GM23248 (cell line): ENCODE results near the gene UFD1. TPM values are rescaled to one million over a fixed set of nuclear protein-coding genes. Genes with fewer than 3 reads are reported as not detected.

Source experiments
- DNase-seq: peaks from one replicate; pipeline ENCODE4 v3.0.0-alpha.2; 2015
- H2AFZ ChIP-seq: fragments of 200-600 bp; sonication (generic); 2 replicates; pipeline ENCODE4 v1.6.1; 2016; ENCODE audit warnings: antibody characterized with exemption
- H3F3A ChIP-seq: fragments of 200-600 bp; sonication (generic); 2 replicates; pipeline ENCODE4 v1.6.1; 2016; ENCODE audit warnings: mild to moderate bottlenecking, antibody characterized with exemption, mixed run types; ENCODE audit not compliant: insufficient read depth
- H3K27ac ChIP-seq: fragments of 200-600 bp; sonication (generic); 2 replicates; pipeline ENCODE4 v1.5.1; 2016; ENCODE audit warnings: mild to moderate bottlenecking
- H3K27me3 ChIP-seq: fragments of 200-600 bp; sonication (generic); replicated peaks from 2 replicates; pipeline ENCODE4 v1.6.1; 2016; ENCODE audit warnings: mild to moderate bottlenecking; ENCODE audit not compliant: insufficient read depth
- H3K36me3 ChIP-seq: fragments of 200-600 bp; sonication (generic); 2 replicates; pipeline ENCODE4 v1.6.1; 2016; ENCODE audit warnings: low read depth, mild to moderate bottlenecking
- H3K4me1 ChIP-seq: fragments of 200-600 bp; sonication (generic); 2 replicates; pipeline ENCODE4 v1.6.1; 2016; ENCODE audit warnings: mild to moderate bottlenecking; ENCODE audit not compliant: insufficient read depth
- H3K4me2 ChIP-seq: fragments of 200-600 bp; sonication (generic); one replicate; pipeline ENCODE4 v1.6.1; 2016; ENCODE audit warnings: mild to moderate bottlenecking; ENCODE audit not compliant: unreplicated experiment
- H3K4me3 ChIP-seq: fragments of 200-600 bp; sonication (generic); 2 replicates; pipeline ENCODE4 v1.5.1; 2016; ENCODE audit warnings: mild to moderate bottlenecking
- H3K79me2 ChIP-seq: fragments of 200-600 bp; sonication (generic); 2 replicates; pipeline ENCODE4 v1.6.1; 2016; ENCODE audit warnings: mild to moderate bottlenecking; ENCODE audit not compliant: insufficient read depth
- H3K9ac ChIP-seq: fragments of 200-600 bp; sonication (generic); 2 replicates; pipeline ENCODE4 v1.6.1; 2016; ENCODE audit warnings: mild to moderate bottlenecking
- H3K9me2 ChIP-seq: fragments of 200-600 bp; sonication (generic); 2 replicates; pipeline ENCODE4 v1.6.1; 2016; ENCODE audit warnings: mixed run types, mild to moderate bottlenecking, moderate library complexity; ENCODE audit not compliant: insufficient read depth
- H3K9me3 ChIP-seq: fragments of 200-600 bp; sonication (generic); one replicate; pipeline ENCODE4 v1.6.1; 2017; ENCODE audit warnings: low read depth
- H4K20me1 ChIP-seq: fragments of 200-600 bp; sonication (generic); 2 replicates; pipeline ENCODE4 v1.6.0; 2016; ENCODE audit not compliant: insufficient read depth
- EZH2 ChIP-seq: fragments of 200-600 bp; sonication (generic); IDR thresholded peaks from 2 replicates; pipeline ENCODE4 v1.6.1; 2018; ENCODE audit warnings: antibody characterized with exemption, mild to moderate bottlenecking; ENCODE audit not compliant: insufficient read depth, poor library complexity, severe bottlenecking
- EZH2phosphoT487 ChIP-seq: fragments of 200-600 bp; sonication (generic); IDR thresholded peaks from 2 replicates; pipeline ENCODE4 v1.6.1; 2018; ENCODE audit warnings: antibody characterized with exemption, moderate library complexity, mild to moderate bottlenecking, low read depth; ENCODE audit not compliant: insufficient read depth
- WGBS, 2 experiments: methylation state at CpG; one replicate each; pipeline ENCODE4 v1.1.6; 2015 to 2017; ENCODE audit warnings: low lambda C conversion rate in 2 of 2, low coverage in 1 of 2; ENCODE audit errors: missing lambda C conversion rate in 2 of 2; 5-methylcytosine and 5-hydroxymethylcytosine counted together
- in situ Hi-C: fragments of 300-500 bp; cut with MboI; formaldehyde crosslinking; loops from 2 replicates; pipeline ENCODE4 v1.15.0; 2020
- polyA plus RNA-seq: library from polyadenylated mRNA; unstranded; fragments of >200 nt; fragmentation: Nextera tagmentation; extraction: Ambion mirVana; gene quantifications from 2 replicates; pipeline ENCODE4 v1.2.1, GENCODE V29; 2016
- total RNA-seq: library from RNA; depleted of rRNA; stranded (reverse); fragments of >200 nt; shearing (Covaris generic); gene quantifications from 2 replicates; pipeline ENCODE4 v1.2.3, GENCODE V29; 2014

Gene UFD1
- total and polyA plus RNA-seq, 2 experiments from 2014 or later = 55.2 to 117 TPM

GRCh38 chr22:19490628-19491230 lies 11.7 kb upstream of the UFD1 start:
- H2AFZ ChIP-seq = no peak overlapping the region
- H3K4me3 ChIP-seq = no peak overlapping the region
- no peak overlapping the region for H3K4me2 ChIP-seq
- H3K36me3 ChIP-seq = no peaks in the 10 kb centered on the region
- H3K27me3 ChIP-seq = no peaks in the 10 kb centered on the region
- DNase-seq = no peak
- in situ Hi-C loops = no loop called here
- 92 to 99% methylated on average over 5 of the region's 5 CpGs for WGBS, 2 experiments
- H3K9me2 ChIP-seq = no peaks in the 10 kb centered on the region
- no peaks in the 10 kb centered on the region for H3K9me3 ChIP-seq
- no peak overlapping the region for H3K27ac ChIP-seq
- TF ChIP-seq EZH2 (no peak), EZH2phosphoT487 (no peak)
- H3K4me1 ChIP-seq = no peaks in the 10 kb centered on the region
- H3F3A ChIP-seq = no peaks in the 10 kb centered on the region
- no peak overlapping the region for H3K9ac ChIP-seq
- no peaks in the 10 kb centered on the region for H4K20me1 ChIP-seq
- no peaks in the 10 kb centered on the region for H3K79me2 ChIP-seq

- in situ Hi-C loops = no loop called here
- Histone ChIP-seq H3K36me3 (no peaks in the 10 kb centered on the region), H3K27ac (no peak overlapping the region), H2AFZ (no peak overlapping the region), H3K27me3 (no peaks in the 10 kb centered on the region), H3K9me2 (no peaks in the 10 kb centered on the region), H3F3A (no peaks in the 10 kb centered on the region), H3K4me2 (no peak overlapping the region), H3K4me1 (no peaks in the 10 kb centered on the region), H3K9ac (no peak overlapping the region), H3K9me3 (no peaks in the 10 kb centered on the region), H3K79me2 (no peaks in the 10 kb centered on the region), H4K20me1 (no peaks in the 10 kb centered on the region), H3K4me3 (no peak overlapping the region)
- DNase-seq = peak; percentile 58
- TF ChIP-seq EZH2phosphoT487 = no peak
- TF ChIP-seq EZH2 = no peak
- 86 to 88% methylated on average over 7 of the region's 7 CpGs for WGBS, 2 experiments
Measured at GRCh38 chr22:19488884-19489843, 10.2 kb upstream of the UFD1 start.

- Histone ChIP-seq H3K9ac (no peak overlapping the region), H3K9me3 (no peaks in the 10 kb centered on the region), H3K9me2 (no peaks in the 10 kb centered on the region), H3K27me3 (no peaks in the 10 kb centered on the region), H3K4me1 (peaks cover 5% of the 10 kb centered on the region), H3K79me2 (no peaks in the 10 kb centered on the region), H3K4me3 (no peak overlapping the region), H3K4me2 (no peak overlapping the region), H3K27ac (no peak overlapping the region), H4K20me1 (no peaks in the 10 kb centered on the region), H2AFZ (no peak overlapping the region), H3K36me3 (no peaks in the 10 kb centered on the region), H3F3A (peaks cover 6% of the 10 kb centered on the region; the same call in 1 of the 2 replicates)
- TF ChIP-seq EZH2 (no peak), EZH2phosphoT487 (no peak)
- DNase-seq = no peak
- 58 to 77% methylated on average over 2 of the region's 2 CpGs for WGBS, 2 experiments
- in situ Hi-C loops = no loop called here
Measured at GRCh38 chr22:19488285-19488684, 9.3 kb upstream of the UFD1 start.

- Histone ChIP-seq H4K20me1 (no peaks in the 10 kb centered on the region), H3K36me3 (no peaks in the 10 kb centered on the region), H3K9me3 (no peaks in the 10 kb centered on the region), H3K4me3 (no peak overlapping the region), H3K9ac (no peak overlapping the region), H3K4me1 (peaks cover 10% of the 10 kb centered on the region), H2AFZ (no peak overlapping the region), H3K79me2 (peaks cover 14% of the 10 kb centered on the region), H3K9me2 (no peaks in the 10 kb centered on the region), H3K27ac (peak overlapping the region; percentile 53), H3F3A (peaks cover 8% of the 10 kb centered on the region; the same call in 1 of the 2 replicates), H3K27me3 (no peaks in the 10 kb centered on the region), H3K4me2 (peak overlapping the region; percentile 8)
- WGBS, 2 experiments = 61 to 63% methylated on average over 8 of the region's 8 CpGs
- TF ChIP-seq EZH2phosphoT487 (no peak), EZH2 (no peak)
- peak; percentile 75 for DNase-seq
- in situ Hi-C loops = no loop called here
Measured at GRCh38 chr22:19483481-19484244, 4.7 kb upstream of the UFD1 start.
